ENCODE measurements around the gene ADAMTSL1. TPM values are rescaled to one million over a fixed set of nuclear protein-coding genes. Genes with fewer than 3 reads are reported as not detected.
A peak's percentile ranks its signal among the peaks of the same experiment; 100 is the strongest.

Gene ADAMTSL1
- total RNA-seq, 1 experiment from 2014 or later = not detected

GRCh38 chr9:18947892-18948339 is 474.0 kb downstream of the ADAMTSL1 start:
- H4K20me1 ChIP-seq (ENCODE audit: insufficient read depth) = no peaks in the 10 kb centered on the region
- ATAC-seq (peak; percentile 60; the same call in 1 of the 2 replicates), DNase-seq (ENCODE audit: low read depth, low spot score) (no peak)
- H3K4me2 ChIP-seq (ENCODE audit: low read length) = no peak overlapping the region
- TF ChIP-seq EGR1 (IDR thresholded peaks at IDR 0.05; ENCODE audit: low read depth) = no peak
- TF ChIP-seq, protein P1, sequence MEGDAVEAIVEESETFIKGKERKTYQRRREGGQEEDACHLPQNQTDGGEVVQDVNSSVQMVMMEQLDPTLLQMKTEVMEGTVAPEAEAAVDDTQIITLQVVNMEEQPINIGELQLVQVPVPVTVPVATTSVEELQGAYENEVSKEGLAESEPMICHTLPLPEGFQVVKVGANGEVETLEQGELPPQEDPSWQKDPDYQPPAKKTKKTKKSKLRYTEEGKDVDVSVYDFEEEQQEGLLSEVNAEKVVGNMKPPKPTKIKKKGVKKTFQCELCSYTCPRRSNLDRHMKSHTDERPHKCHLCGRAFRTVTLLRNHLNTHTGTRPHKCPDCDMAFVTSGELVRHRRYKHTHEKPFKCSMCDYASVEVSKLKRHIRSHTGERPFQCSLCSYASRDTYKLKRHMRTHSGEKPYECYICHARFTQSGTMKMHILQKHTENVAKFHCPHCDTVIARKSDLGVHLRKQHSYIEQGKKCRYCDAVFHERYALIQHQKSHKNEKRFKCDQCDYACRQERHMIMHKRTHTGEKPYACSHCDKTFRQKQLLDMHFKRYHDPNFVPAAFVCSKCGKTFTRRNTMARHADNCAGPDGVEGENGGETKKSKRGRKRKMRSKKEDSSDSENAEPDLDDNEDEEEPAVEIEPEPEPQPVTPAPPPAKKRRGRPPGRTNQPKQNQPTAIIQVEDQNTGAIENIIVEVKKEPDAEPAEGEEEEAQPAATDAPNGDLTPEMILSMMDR (IDR thresholded peaks at IDR 0.05 in 2 of 3, conservative IDR thresholded peaks at IDR 0.05 in 1 of 3; ENCODE audit: borderline replicate concordance in 1 of 3, insufficient read depth in 1 of 3, low read depth in 2 of 3, low read length in 2 of 3) = 0 out of 6 replicates have a peak, but pooled peaks of 1 of the 3 experiments have one; percentile 2
- H3K27ac ChIP-seq (ENCODE audit: low read depth, low read length) = no peak overlapping the region
- H3K27me3 ChIP-seq (ENCODE audit: insufficient read depth, low read length) = peaks cover 40% of the 10 kb centered on the region
- no peak overlapping the region for H3K4me3 ChIP-seq (replicated peaks in 1 of 2; ENCODE audit: low read depth in 1 of 2, low read length in 2 of 2)
- ChIA-PET CTCF (no interaction called here), RAD21 (ENCODE audit: low non-redundant PET in 1 of 2, low total read pairs in 2 of 2, uncharacterized antibody in 2 of 2, unreplicated experiment in 2 of 2) (no interaction called here), POLR2A (no interaction called here)
- no peaks in the 10 kb centered on the region for H3K9me3 ChIP-seq (ENCODE audit: control insufficient read depth in 1 of 2, insufficient read depth in 1 of 2, low read depth in 1 of 2, low read length in 2 of 2)
- intact Hi-C loops (cut with micrococcal nuclease) = no loop called here
- no peak overlapping the region for H2AFZ ChIP-seq (ENCODE audit: low read depth, low read length, poor library complexity, severe bottlenecking)
- no peaks in the 10 kb centered on the region for H3K79me2 ChIP-seq (ENCODE audit: insufficient read depth, low read length)
- H3K36me3 ChIP-seq (ENCODE audit: control insufficient read depth in 1 of 2, insufficient read depth in 2 of 2, low read length in 2 of 2) = no peaks in the 10 kb centered on the region
- H3K9me2 ChIP-seq (ENCODE audit: insufficient read depth) = no peaks in the 10 kb centered on the region
- H3K4me1 ChIP-seq (ENCODE audit: control insufficient read depth in 1 of 2, insufficient read depth in 2 of 2, low read length in 2 of 2) = no peaks in the 10 kb centered on the region
- no TSS peak for BruUV-seq (replicated peaks)
- no peak overlapping the region for H3K9ac ChIP-seq (ENCODE audit: low read length)

DNA sequence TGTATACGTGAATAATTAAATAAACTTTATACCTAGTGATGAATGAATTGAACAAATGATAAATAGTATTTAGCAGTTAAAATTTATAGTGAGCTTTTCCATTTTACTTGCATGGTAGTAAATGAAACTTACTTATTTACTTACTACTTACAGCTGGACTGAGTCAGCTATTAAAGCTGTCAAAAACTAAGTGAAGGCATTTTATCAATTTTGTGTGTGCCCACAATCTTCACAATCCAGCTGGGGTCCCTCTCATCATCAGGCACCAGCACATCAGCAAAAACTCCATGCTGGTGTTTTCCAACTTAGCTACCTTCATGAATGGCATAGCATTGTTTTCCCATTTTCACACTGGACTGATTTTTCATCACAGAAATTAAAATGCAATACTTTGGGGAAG is 478.0 kb downstream of the ADAMTSL1 start:
- Histone ChIP-seq H4K20me1 (ENCODE audit: insufficient read depth) (no peaks in the 10 kb centered on the region), H3K36me3 (ENCODE audit: control insufficient read depth in 1 of 2, insufficient read depth in 2 of 2, low read length in 2 of 2) (no peaks in the 10 kb centered on the region), H3K9me2 (ENCODE audit: insufficient read depth) (no peaks in the 10 kb centered on the region), H3K9me3 (ENCODE audit: control insufficient read depth in 1 of 2, insufficient read depth in 1 of 2, low read depth in 1 of 2, low read length in 2 of 2) (no peaks in the 10 kb centered on the region), H3K79me2 (ENCODE audit: insufficient read depth, low read length) (no peaks in the 10 kb centered on the region), H3K9ac (ENCODE audit: low read length) (no peak overlapping the region), H2AFZ (ENCODE audit: low read depth, low read length, poor library complexity, severe bottlenecking) (no peak overlapping the region), H3K27ac (ENCODE audit: low read depth, low read length) (no peak overlapping the region), H3K27me3 (ENCODE audit: insufficient read depth, low read length) (peaks cover 30% of the 10 kb centered on the region; the same call in 1 of the 2 replicates), H3K4me1 (ENCODE audit: control insufficient read depth in 1 of 2, insufficient read depth in 2 of 2, low read length in 2 of 2) (no peaks in the 10 kb centered on the region), H3K4me3 (replicated peaks in 1 of 2; ENCODE audit: low read depth in 1 of 2, low read length in 2 of 2) (no peak overlapping the region), H3K4me2 (ENCODE audit: low read length) (no peak overlapping the region)
- BruUV-seq (replicated peaks) = no TSS peak
- intact Hi-C loops (cut with micrococcal nuclease) = loop anchor here (10.0 kb wide), 1 partner anchor 57 kb away; no protein-coding TSS in a partner anchor
- CTCF ChIA-PET = no interaction called here
- POLR2A ChIA-PET = no interaction called here
- DNase-seq (ENCODE audit: low read depth, low spot score) (no peak), ATAC-seq (no peak)
- RAD21 ChIA-PET (ENCODE audit: low non-redundant PET in 1 of 2, low total read pairs in 2 of 2, uncharacterized antibody in 2 of 2, unreplicated experiment in 2 of 2) = no interaction called here
- no peak for TF ChIP-seq RAD21 (IDR thresholded peaks at IDR 0.05; ENCODE audit: low read depth)
- TF ChIP-seq CEBPB (IDR thresholded peaks at IDR 0.05; ENCODE audit: low read depth) = no peak
- TF ChIP-seq EZH2 (IDR thresholded peaks at IDR 0.05) = no peak
- no peak for TF ChIP-seq SIN3A (IDR thresholded peaks at IDR 0.05; ENCODE audit: low read depth)
- no peak for TF ChIP-seq ZFX (IDR thresholded peaks at IDR 0.05)
- TF ChIP-seq POLR2AphosphoS5 (IDR thresholded peaks at IDR 0.05; ENCODE audit: low read depth, low read length) = no peak
- TF ChIP-seq EZH2phosphoT487 (IDR thresholded peaks at IDR 0.05; ENCODE audit: borderline replicate concordance) = no peak
- TF ChIP-seq, protein P2, sequence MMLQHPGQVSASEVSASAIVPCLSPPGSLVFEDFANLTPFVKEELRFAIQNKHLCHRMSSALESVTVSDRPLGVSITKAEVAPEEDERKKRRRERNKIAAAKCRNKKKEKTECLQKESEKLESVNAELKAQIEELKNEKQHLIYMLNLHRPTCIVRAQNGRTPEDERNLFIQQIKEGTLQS (IDR thresholded peaks at IDR 0.05) = no peak
- TF ChIP-seq, protein P1 (IDR thresholded peaks at IDR 0.05 in 2 of 3, conservative IDR thresholded peaks at IDR 0.05 in 1 of 3; ENCODE audit: borderline replicate concordance in 1 of 3, insufficient read depth in 1 of 3, low read depth in 2 of 3, low read length in 2 of 3) = no peak
- TF ChIP-seq, protein P3, sequence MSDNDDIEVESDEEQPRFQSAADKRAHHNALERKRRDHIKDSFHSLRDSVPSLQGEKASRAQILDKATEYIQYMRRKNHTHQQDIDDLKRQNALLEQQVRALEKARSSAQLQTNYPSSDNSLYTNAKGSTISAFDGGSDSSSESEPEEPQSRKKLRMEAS (IDR thresholded peaks at IDR 0.05) = no peak
- no peak for TF ChIP-seq SP1 (IDR thresholded peaks at IDR 0.05; ENCODE audit: low read depth)
- no peak for TF ChIP-seq EGR1 (IDR thresholded peaks at IDR 0.05; ENCODE audit: low read depth)
- no peak for TF ChIP-seq SRF (IDR thresholded peaks at IDR 0.05; ENCODE audit: low read depth)
